NCI-H1048 (cell line): ENCODE data around the gene TRNAU1AP.

Source experiments
- DNase-seq: peaks from one replicate; lab custom pipeline; 2025; lab: John Stamatoyannopoulos, UW

The TRNAU1AP gene

DNA sequence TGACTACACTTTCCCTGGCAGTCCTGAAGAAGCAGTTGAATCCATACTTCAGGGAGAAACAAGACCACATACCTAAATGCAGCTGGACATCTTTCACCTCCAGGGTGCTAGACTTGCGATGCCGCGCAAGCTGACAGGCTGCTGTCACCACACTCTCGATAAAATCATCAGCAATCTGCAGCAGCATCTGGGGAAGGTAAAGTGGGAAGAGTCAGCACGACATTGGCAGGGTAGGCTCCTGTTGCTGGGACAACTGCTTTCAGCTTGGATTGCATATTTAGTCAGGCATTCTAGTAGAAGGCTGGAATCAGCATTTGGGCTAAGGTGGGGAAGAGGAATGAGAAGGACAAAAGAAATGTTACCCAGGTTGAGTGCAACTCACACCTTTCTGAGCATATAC lies 60.3 kb downstream of the TRNAU1AP start:
- DNase-seq, result no peak
